Naive thymus-derived CD4-positive, alpha-beta T cell (primary cell): Measurements from ENCODE around the gene PTPRK. TPM values are rescaled to one million over a fixed set of nuclear protein-coding genes. Genes with fewer than 3 reads are reported as not detected.

Source experiments
- ATAC-seq: fragments of 150-1000 bp; cut with Tn5 transposase; 2 replicates; pipeline ENCODE4 v1.10.0; 2021; ENCODE audit warnings: mild to moderate bottlenecking, moderate library complexity
- CTCF ChIA-PET: fragments of 350-600 bp; sonication (Branson Sonifier 250); formaldehyde crosslinking; loops from one replicate; lab custom pipeline; 2021; ENCODE audit warnings: antibody characterized with exemption; lab: Charles Lee
- POLR2A ChIA-PET: fragments of 350-600 bp; sonication (Branson Sonifier 250); formaldehyde crosslinking; loops from one replicate; lab custom pipeline; 2021; ENCODE audit warnings: antibody characterized with exemption, inconsistent platforms; lab: Charles Lee
- DNase-seq, 9 donors: peaks; one replicate each; pipeline versions ENCODE4 v3.0.0 to v3.0.0-alpha.2; 2020 to 2022; ENCODE audit warnings: mixed read lengths in 1 of 9
- H3K27ac ChIP-seq: one replicate; pipeline ENCODE4 v1.7.0; 2013; ENCODE audit warnings: mild to moderate bottlenecking, low read depth, low read length, moderate library complexity
- H3K27me3 ChIP-seq, 2 donors: one replicate each; pipeline ENCODE4 v1.7.0; 2013; ENCODE audit warnings: low read length in 2 of 2, mild to moderate bottlenecking in 2 of 2, moderate library complexity in 2 of 2; ENCODE audit not compliant: control insufficient read depth in 2 of 2, insufficient read depth in 2 of 2
- H3K36me3 ChIP-seq, 3 experiments: 1 replicate in 2 of 3; 2 replicates in 1 of 3; pipeline ENCODE4 v1.7.0; 2013; ENCODE audit warnings: low read length in 3 of 3, mild to moderate bottlenecking in 3 of 3, moderate library complexity in 1 of 3; ENCODE audit not compliant: insufficient read depth in 3 of 3, control insufficient read depth in 2 of 3
- H3K4me1 ChIP-seq, 2 donors: one replicate each; pipeline ENCODE4 v1.7.0; 2013; ENCODE audit warnings: low read length in 2 of 2, mild to moderate bottlenecking in 2 of 2, moderate library complexity in 1 of 2; ENCODE audit not compliant: control insufficient read depth in 2 of 2, insufficient read depth in 2 of 2
- H3K4me3 ChIP-seq: 2 replicates; pipeline ENCODE4 v1.7.0; 2013; ENCODE audit warnings: mild to moderate bottlenecking, low read length
- H3K9me3 ChIP-seq, 3 experiments: 1 replicate in 2 of 3; 2 replicates in 1 of 3; pipeline ENCODE4 v1.7.0; 2013; ENCODE audit warnings: low read length in 3 of 3; ENCODE audit not compliant: control insufficient read depth in 2 of 3
- H3K27ac Mint-ChIP-seq, 9 donors: one replicate each; pipeline ENCODE4 v1.8.0; 2020 to 2022; ENCODE audit warnings: mixed read lengths in 9 of 9, mild to moderate bottlenecking in 8 of 9, moderate library complexity in 5 of 9, inconsistent platforms in 2 of 9
- H3K27me3 Mint-ChIP-seq, 5 donors: one replicate each; pipeline ENCODE4 v1.8.0; 2021 to 2022; ENCODE audit warnings: mixed read lengths in 5 of 5, mild to moderate bottlenecking in 1 of 5
- H3K36me3 Mint-ChIP-seq, 5 donors: one replicate each; pipeline ENCODE4 v1.8.0; 2020 to 2022; ENCODE audit warnings: mixed read lengths in 5 of 5, mild to moderate bottlenecking in 3 of 5, inconsistent platforms in 1 of 5
- H3K4me1 Mint-ChIP-seq, 7 donors: one replicate each; pipeline ENCODE4 v1.8.0; 2020 to 2022; ENCODE audit warnings: mixed read lengths in 7 of 7, mild to moderate bottlenecking in 3 of 7, inconsistent platforms in 1 of 7
- H3K4me3 Mint-ChIP-seq, 10 donors: one replicate each; pipeline ENCODE4 v1.8.0; 2020 to 2022; ENCODE audit warnings: mild to moderate bottlenecking in 10 of 10, mixed read lengths in 10 of 10, moderate library complexity in 6 of 10, inconsistent platforms in 2 of 10
- H3K9me3 Mint-ChIP-seq, 11 donors: one replicate each; pipeline ENCODE4 v1.8.0; 2020 to 2022; ENCODE audit warnings: mixed read lengths in 11 of 11, mild to moderate bottlenecking in 4 of 11, inconsistent platforms in 1 of 11, moderate library complexity in 1 of 11
- intact Hi-C, 2 donors: fragments of 100-400 bp; cut with micrococcal nuclease; formaldehyde crosslinking; loops; one replicate each; pipeline ENCODE4 v1.15.1; 2023
- polyA plus RNA-seq, 2 donors: library from polyadenylated mRNA; unstranded; fragments of 300-500 nt; fragmentation: Illumina TruSeq; gene quantifications; one replicate each; pipeline ENCODE4 v1.2.3, GENCODE V29; 2021
- total RNA-seq, 6 experiments: library from RNA in 5 of 6; stranded (reverse) in 5 of 6; gene quantifications; 1 replicate in 5 of 6; 2 replicates in 1 of 6; pipeline ENCODE4 v1.2.3 and lab custom pipeline; 2021 to 2026

The PTPRK gene
- total and polyA plus RNA-seq, 7 experiments from 2014 or later = 1.3 to 6.5 (median 2.3) TPM

GRCh38 chr6:128527375-128527774 lies 7.0 kb upstream of the PTPRK start:
- H3K36me3 ChIP-seq = no peaks in the 10 kb centered on the region
- DNase-seq (no peak), ATAC-seq (no peak)
- H3K4me1 ChIP-seq = no peaks in the 10 kb centered on the region
- intact Hi-C loops = no loop called here
- H3K36me3 Mint-ChIP-seq = no peaks in the 10 kb centered on the region
- no peak overlapping the region for H3K27ac Mint-ChIP-seq
- H3K9me3 ChIP-seq = no peaks in the 10 kb centered on the region
- CTCF ChIA-PET = no interaction called here
- no peak overlapping the region for H3K4me3 Mint-ChIP-seq
- no peaks in the 10 kb centered on the region for H3K9me3 Mint-ChIP-seq
- peaks cover 15 to 41% (median 22%) of the 10 kb centered on the region in 5 donors for H3K27me3 Mint-ChIP-seq
- POLR2A ChIA-PET = interaction anchor here (0.7 kb wide), 1 partner anchor 672 kb away, joined by 3 read pairs; no protein-coding TSS in a partner anchor
- peaks cover 0 to 3% (median 0%) of the 10 kb centered on the region in 7 donors for H3K4me1 Mint-ChIP-seq
- H3K4me3 ChIP-seq = no peak overlapping the region
- H3K27ac ChIP-seq = no peak overlapping the region
- no peaks in the 10 kb centered on the region for H3K27me3 ChIP-seq

DNA sequence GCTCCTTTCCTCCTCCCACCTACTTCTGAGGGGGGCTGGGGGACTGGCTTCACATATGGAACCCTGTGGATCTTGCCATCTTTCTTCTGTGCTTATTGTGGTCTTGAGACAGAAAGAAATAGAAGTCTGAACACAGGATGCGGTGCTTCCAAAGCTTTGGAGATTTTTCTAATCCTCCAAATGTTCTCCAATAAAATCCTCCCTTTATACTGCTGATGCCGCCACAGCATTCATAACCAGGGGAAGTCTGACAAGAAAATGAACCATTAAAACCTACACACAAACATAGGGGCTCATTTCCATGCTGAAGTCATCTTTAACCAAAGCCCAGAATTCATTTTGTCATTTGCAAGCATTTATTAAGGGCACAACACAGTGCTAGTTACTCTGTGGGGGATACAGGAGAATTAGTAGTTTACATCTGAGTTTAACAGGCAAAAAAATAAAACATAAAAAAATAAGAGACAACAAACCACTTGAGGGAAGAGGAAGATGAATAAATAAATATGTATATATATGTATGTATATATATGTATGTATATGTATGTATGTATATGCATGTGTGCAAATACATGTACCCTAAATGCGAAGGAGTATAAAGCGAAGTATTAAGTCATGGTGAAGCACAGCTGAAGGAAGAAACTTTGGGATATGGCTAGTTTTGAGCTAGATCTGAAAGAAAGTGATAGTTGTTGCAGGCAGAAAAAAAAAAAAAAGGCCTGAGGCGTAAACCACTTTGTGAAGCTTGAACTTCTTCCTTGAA lies 5.9 kb upstream of the PTPRK start:
- H3K9me3 Mint-ChIP-seq = no peaks in the 10 kb centered on the region
- ChIA-PET CTCF (no interaction called here), POLR2A (no interaction called here)

DNA sequence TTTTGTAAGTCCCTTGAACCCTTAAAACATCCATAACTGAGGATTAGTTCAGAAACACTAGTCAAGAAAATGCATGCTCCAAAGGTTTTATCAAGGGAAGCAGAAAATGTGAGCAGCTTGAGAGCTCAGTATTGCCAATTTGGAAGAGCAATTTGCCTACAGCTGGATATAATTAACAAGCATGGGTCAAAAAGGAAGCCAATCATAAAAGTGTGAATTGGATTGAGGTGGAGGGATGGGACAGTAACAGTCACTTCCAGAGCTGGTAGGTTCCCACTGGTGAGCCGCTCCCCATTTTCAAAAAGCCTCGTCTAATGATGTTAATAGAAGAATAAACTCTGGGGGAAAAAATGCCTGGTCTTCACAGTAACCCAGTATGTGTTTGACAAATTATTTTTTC lies 5.0 kb upstream of the PTPRK start:
- intact Hi-C loops = no loop called here
- H3K4me1 ChIP-seq = peaks cover 0 to 7% of the 10 kb centered on the region in 2 donors
- peaks cover 0 to 6% (median 4%) of the 10 kb centered on the region in 7 donors for H3K4me1 Mint-ChIP-seq
- no peak overlapping the region for H3K27ac ChIP-seq
- H3K4me3 ChIP-seq = no peak overlapping the region
- H3K9me3 ChIP-seq = no peaks in the 10 kb centered on the region
- peaks cover 21 to 58% (median 35%) of the 10 kb centered on the region in 5 donors for H3K27me3 Mint-ChIP-seq
- no peak overlapping the region for H3K27ac Mint-ChIP-seq
- POLR2A ChIA-PET = interaction anchor here (0.7 kb wide), 1 partner anchor 37 kb away, joined by 3 read pairs; no protein-coding TSS in a partner anchor
- DNase-seq (no peak), ATAC-seq (no peak)
- CTCF ChIA-PET = interaction anchor here (0.6 kb wide), 1 partner anchor 1336 kb away, joined by 3 read pairs; no protein-coding TSS in a partner anchor
- H3K36me3 ChIP-seq = no peaks in the 10 kb centered on the region
- H3K36me3 Mint-ChIP-seq = no peaks in the 10 kb centered on the region
- H3K4me3 Mint-ChIP-seq = no peak overlapping the region
- H3K27me3 ChIP-seq = no peaks in the 10 kb centered on the region
- H3K9me3 Mint-ChIP-seq = no peaks in the 10 kb centered on the region

More for the DNA sequence above, 5.9 kb upstream of the PTPRK start:
- no peak overlapping the region for H3K27ac Mint-ChIP-seq
- Histone ChIP-seq H3K4me1 (peaks cover 0 to under 1% of the 10 kb centered on the region in 2 donors), H3K4me3 (no peak overlapping the region), H3K27me3 (no peaks in the 10 kb centered on the region), H3K27ac (no peak overlapping the region), H3K36me3 (no peaks in the 10 kb centered on the region), H3K9me3 (no peaks in the 10 kb centered on the region)
- intact Hi-C loops = no loop called here
- DNase-seq (no peak), ATAC-seq (no peak)
- H3K4me1 Mint-ChIP-seq = peaks cover 0 to under 1% (median 0%) of the 10 kb centered on the region in 7 donors
- no peaks in the 10 kb centered on the region for H3K36me3 Mint-ChIP-seq
- peaks cover 21 to 51% (median 29%) of the 10 kb centered on the region in 5 donors for H3K27me3 Mint-ChIP-seq
- no peak overlapping the region for H3K4me3 Mint-ChIP-seq

- Mint-ChIP-seq H3K36me3 (no peaks in the 10 kb centered on the region), H3K4me1 (peaks cover 8 to 22% (median 14%) of the 10 kb centered on the region in 7 donors), H3K9me3 (no peaks in the 10 kb centered on the region), H3K4me3 (peak overlapping the region; percentile 86 to 98 (median 93)), H3K27me3 (peaks cover 55 to 88% (median 65%) of the 10 kb centered on the region in 5 donors), H3K27ac (peak overlapping the region in 5 of 9 donors; percentile 13 to 83 (median 51))
- ATAC-seq (no peak), DNase-seq (peak in 1 of 9 donors; percentile 10)
- Histone ChIP-seq H3K27ac (no peak overlapping the region), H3K27me3 (no peaks in the 10 kb centered on the region), H3K36me3 (peaks cover 0 to 3% (median 0%) of the 10 kb centered on the region in 3 experiments), H3K9me3 (no peaks in the 10 kb centered on the region), H3K4me1 (peaks cover 5 to 17% of the 10 kb centered on the region in 2 donors), H3K4me3 (peak overlapping the region; percentile 77)
- ChIA-PET CTCF (interaction anchor here (0.9 kb wide), 1 partner anchor 666 kb away, joined by 4 read pairs; no protein-coding TSS in a partner anchor), POLR2A (interaction anchor here (1.3 kb wide), 1 partner anchor 603 kb away, joined by 3 read pairs; no protein-coding TSS in a partner anchor)
- intact Hi-C loops = loop anchor here (2.0 to 5.0 kb wide), 4 partner anchors 264 to 1004 kb away; partner anchors contain the start of gene MTCL3 (in 1 of the 2)
Observed at GRCh38 chr6:128521282-128521632, 858 bp upstream of the PTPRK start.

DNA sequence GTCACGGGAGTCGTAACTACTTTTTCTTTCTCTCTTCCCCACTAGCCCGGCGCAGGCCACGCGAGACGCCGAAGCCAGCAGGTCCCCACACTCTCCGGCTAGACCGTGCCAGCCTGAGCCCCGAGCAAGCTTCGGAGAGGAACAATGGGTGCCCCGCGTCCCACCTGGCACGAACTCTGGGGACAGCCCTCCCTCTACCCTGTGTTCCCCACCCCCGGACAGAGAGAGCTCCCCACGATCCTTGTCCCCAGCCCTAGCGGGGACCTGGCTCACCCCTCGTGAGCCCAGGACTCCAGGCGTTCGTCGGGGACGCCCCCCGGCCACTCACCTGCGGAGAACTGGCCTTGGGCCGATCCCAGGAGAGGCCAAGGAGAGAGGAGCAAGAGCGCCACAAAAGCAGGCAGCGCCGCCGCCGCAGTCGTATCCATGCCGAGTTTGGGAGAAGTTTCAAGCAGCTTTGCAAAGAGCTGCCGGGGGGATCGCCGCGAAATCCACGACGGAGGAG lies 416 bp downstream of the PTPRK start:
- ATAC-seq = peak; percentile 55
- peaks cover 51 to 89% (median 65%) of the 10 kb centered on the region in 5 donors for H3K27me3 Mint-ChIP-seq
- Histone ChIP-seq H3K27me3 (no peaks in the 10 kb centered on the region), H3K9me3 (no peaks in the 10 kb centered on the region), H3K4me1 (peaks cover 5 to 17% of the 10 kb centered on the region in 2 donors), H3K36me3 (peaks cover 0 to 3% (median 0%) of the 10 kb centered on the region in 3 experiments), H3K27ac (peak overlapping the region; percentile 59), H3K4me3 (peak overlapping the region; percentile 77)
- DNase-seq = peak in 7 of 9 donors; percentile 14 to 63 (median 55)
- H3K27ac Mint-ChIP-seq = peak overlapping the region; percentile 39 to 94 (median 82)
- intact Hi-C loops = loop anchor here (1.0 to 5.0 kb wide), 13 partner anchors 263 to 1253 kb away; partner anchors contain the start of genes MTCL3 (in 1 of the 2), RNF146 (in 1 of the 2) and THEMIS (in 1 of the 2)
- ChIA-PET CTCF (interaction anchor here (1.0 to 1.1 kb wide), 2 partner anchors 665 to 783 kb away, joined by 4 to 6 read pairs; no protein-coding TSS in a partner anchor), POLR2A (interaction anchor here (0.5 to 1.3 kb wide), 4 partner anchors 602 to 1055 kb away, joined by 3 to 4 read pairs (median 4); no protein-coding TSS in a partner anchor)
- no peaks in the 10 kb centered on the region for H3K36me3 Mint-ChIP-seq
- no peaks in the 10 kb centered on the region for H3K9me3 Mint-ChIP-seq
- peaks cover 8 to 22% (median 14%) of the 10 kb centered on the region in 7 donors for H3K4me1 Mint-ChIP-seq
- H3K4me3 Mint-ChIP-seq = peak overlapping the region; percentile 90 to 98 (median 94)
